SK-N-SH treated with all-trans-retinoic acid at 6 μM for 48 hours (cell line): Measurements from ENCODE around the gene CARS1.

Experiments used
- ATAC-seq: fragments of 200-7000 bp; cut with Tn5 transposase; 3 replicates; pipeline ENCODE4 v1.9.1; 2020; ENCODE audit warnings: mild to moderate bottlenecking, moderate library complexity
- ARNTL ChIP-seq: fragments of 450-650 bp; formaldehyde crosslinking; IDR thresholded peaks from 2 replicates; pipeline ENCODE4 v1.5.0; 2020; ENCODE audit warnings: low read depth, mild to moderate bottlenecking, moderate library complexity, borderline replicate concordance
- BACH2 ChIP-seq: fragments of 250-450 bp; sonication (Bioruptor Pico); IDR thresholded peaks from 2 replicates; pipeline ENCODE4 v1.9.0; 2021; ENCODE audit warnings: mild to moderate bottlenecking, borderline replicate concordance
- CSRNP3 ChIP-seq: fragments of 250-450 bp; sonication (Bioruptor Pico); IDR thresholded peaks from 2 replicates; pipeline ENCODE4 v1.5.1; 2021; ENCODE audit warnings: mild to moderate bottlenecking, moderate library complexity
- ESRRG ChIP-seq: fragments of 250-450 bp; sonication (Bioruptor Pico); IDR thresholded peaks from 2 replicates; pipeline ENCODE4 v1.6.1; 2021; ENCODE audit warnings: mild to moderate bottlenecking
- GLIS3 ChIP-seq: fragments of 250-450 bp; sonication (Bioruptor Pico); IDR thresholded peaks from 2 replicates; pipeline ENCODE4 v1.5.0; 2020; ENCODE audit warnings: mild to moderate bottlenecking, moderate library complexity
- OSR1 ChIP-seq: fragments of 250-450 bp; sonication (Bioruptor Pico); IDR thresholded peaks from 2 replicates; pipeline ENCODE4 v1.8.0; 2022; ENCODE audit warnings: moderate library complexity, mild to moderate bottlenecking, inconsistent platforms
- PATZ1 ChIP-seq: fragments of 250-450 bp; sonication (Bioruptor Pico); IDR thresholded peaks from 2 replicates; pipeline ENCODE4 v1.8.0; 2020; ENCODE audit warnings: mild to moderate bottlenecking, moderate library complexity, borderline replicate concordance
- PPARA ChIP-seq: fragments of 250-450 bp; sonication (Bioruptor Pico); IDR thresholded peaks from 2 replicates; pipeline ENCODE4 v1.5.0; 2020; ENCODE audit warnings: mild to moderate bottlenecking, borderline replicate concordance
- RARB ChIP-seq: fragments of 250-450 bp; sonication (Bioruptor Pico); IDR thresholded peaks from 2 replicates; pipeline ENCODE4 v1.8.0; 2021; ENCODE audit warnings: mild to moderate bottlenecking, moderate library complexity
- SNAI2 ChIP-seq: fragments of 250-450 bp; sonication (Bioruptor Pico); IDR thresholded peaks from 2 replicates; pipeline ENCODE4 v1.5.0; 2020; ENCODE audit warnings: mild to moderate bottlenecking, moderate library complexity
- TCF4 ChIP-seq: fragments of 250-450 bp; sonication (Bioruptor Pico); IDR thresholded peaks from 2 replicates; pipeline ENCODE4 v1.8.0; 2021; ENCODE audit warnings: mild to moderate bottlenecking, moderate library complexity, borderline replicate concordance
- TOX ChIP-seq: fragments of 250-450 bp; sonication (Bioruptor Pico); IDR thresholded peaks from 2 replicates; pipeline ENCODE4 v1.8.0; 2021; ENCODE audit warnings: mild to moderate bottlenecking, moderate library complexity, borderline replicate concordance
- ZC3H10 ChIP-seq: fragments of 250-450 bp; sonication (Bioruptor Pico); IDR thresholded peaks from 2 replicates; pipeline ENCODE4 v1.5.1; 2021; ENCODE audit warnings: mild to moderate bottlenecking, moderate library complexity
- ZFP30 ChIP-seq: fragments of 450-650 bp; formaldehyde crosslinking; IDR thresholded peaks from 2 replicates; pipeline ENCODE4 v1.5.0; 2022; ENCODE audit warnings: mild to moderate bottlenecking, moderate library complexity
- ZNF565 ChIP-seq: fragments of 450-650 bp; formaldehyde crosslinking; conservative IDR thresholded peaks from 2 replicates; pipeline ENCODE4 v1.5.0; 2020; ENCODE audit warnings: low read depth, mild to moderate bottlenecking, moderate library complexity
- ZNF70 ChIP-seq: fragments of 450-650 bp; formaldehyde crosslinking; IDR thresholded peaks from 2 replicates; pipeline ENCODE4 v1.5.0; 2020; ENCODE audit warnings: mild to moderate bottlenecking, moderate library complexity
- TF ChIP-seq, protein P1 (sequence below): fragments of 250-450 bp; sonication (Bioruptor Pico); IDR thresholded peaks from 2 replicates; pipeline ENCODE4 v1.5.1; 2020; ENCODE audit warnings: low read depth, mild to moderate bottlenecking, moderate library complexity
- TF ChIP-seq, protein P2 (sequence below): fragments of 250-450 bp; sonication (Bioruptor Pico); IDR thresholded peaks from 2 replicates; pipeline ENCODE4 v1.5.0; 2020; ENCODE audit warnings: mild to moderate bottlenecking, moderate library complexity

The CARS1 gene

GRCh38 chr11:3052109-3052479 lies 5.1 kb downstream of the CARS1 start:
- TF ChIP-seq ARNTL (CRISPR knock-in tag) (no peak), TCF4 (CRISPR knock-in tag) (no peak), ZNF70 (CRISPR knock-in tag) (no peak), ZFP30 (CRISPR knock-in tag) (no peak), OSR1 (CRISPR knock-in tag) (no peak), CSRNP3 (CRISPR knock-in tag) (no peak), ZNF565 (CRISPR knock-in tag) (no peak), TOX (CRISPR knock-in tag) (no peak), SNAI2 (CRISPR knock-in tag) (no peak), GLIS3 (CRISPR knock-in tag) (no peak), PPARA (CRISPR knock-in tag) (no peak), ESRRG (no peak), PATZ1 (no peak), RARB (CRISPR knock-in tag) (no peak), BACH2 (no peak)
- TF ChIP-seq, protein P1, sequence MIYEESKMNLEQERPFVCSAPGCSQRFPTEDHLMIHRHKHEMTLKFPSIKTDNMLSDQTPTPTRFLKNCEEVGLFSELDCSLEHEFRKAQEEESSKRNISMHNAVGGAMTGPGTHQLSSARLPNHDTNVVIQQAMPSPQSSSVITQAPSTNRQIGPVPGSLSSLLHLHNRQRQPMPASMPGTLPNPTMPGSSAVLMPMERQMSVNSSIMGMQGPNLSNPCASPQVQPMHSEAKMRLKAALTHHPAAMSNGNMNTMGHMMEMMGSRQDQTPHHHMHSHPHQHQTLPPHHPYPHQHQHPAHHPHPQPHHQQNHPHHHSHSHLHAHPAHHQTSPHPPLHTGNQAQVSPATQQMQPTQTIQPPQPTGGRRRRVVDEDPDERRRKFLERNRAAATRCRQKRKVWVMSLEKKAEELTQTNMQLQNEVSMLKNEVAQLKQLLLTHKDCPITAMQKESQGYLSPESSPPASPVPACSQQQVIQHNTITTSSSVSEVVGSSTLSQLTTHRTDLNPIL = no peak
- TF ChIP-seq, protein P2, sequence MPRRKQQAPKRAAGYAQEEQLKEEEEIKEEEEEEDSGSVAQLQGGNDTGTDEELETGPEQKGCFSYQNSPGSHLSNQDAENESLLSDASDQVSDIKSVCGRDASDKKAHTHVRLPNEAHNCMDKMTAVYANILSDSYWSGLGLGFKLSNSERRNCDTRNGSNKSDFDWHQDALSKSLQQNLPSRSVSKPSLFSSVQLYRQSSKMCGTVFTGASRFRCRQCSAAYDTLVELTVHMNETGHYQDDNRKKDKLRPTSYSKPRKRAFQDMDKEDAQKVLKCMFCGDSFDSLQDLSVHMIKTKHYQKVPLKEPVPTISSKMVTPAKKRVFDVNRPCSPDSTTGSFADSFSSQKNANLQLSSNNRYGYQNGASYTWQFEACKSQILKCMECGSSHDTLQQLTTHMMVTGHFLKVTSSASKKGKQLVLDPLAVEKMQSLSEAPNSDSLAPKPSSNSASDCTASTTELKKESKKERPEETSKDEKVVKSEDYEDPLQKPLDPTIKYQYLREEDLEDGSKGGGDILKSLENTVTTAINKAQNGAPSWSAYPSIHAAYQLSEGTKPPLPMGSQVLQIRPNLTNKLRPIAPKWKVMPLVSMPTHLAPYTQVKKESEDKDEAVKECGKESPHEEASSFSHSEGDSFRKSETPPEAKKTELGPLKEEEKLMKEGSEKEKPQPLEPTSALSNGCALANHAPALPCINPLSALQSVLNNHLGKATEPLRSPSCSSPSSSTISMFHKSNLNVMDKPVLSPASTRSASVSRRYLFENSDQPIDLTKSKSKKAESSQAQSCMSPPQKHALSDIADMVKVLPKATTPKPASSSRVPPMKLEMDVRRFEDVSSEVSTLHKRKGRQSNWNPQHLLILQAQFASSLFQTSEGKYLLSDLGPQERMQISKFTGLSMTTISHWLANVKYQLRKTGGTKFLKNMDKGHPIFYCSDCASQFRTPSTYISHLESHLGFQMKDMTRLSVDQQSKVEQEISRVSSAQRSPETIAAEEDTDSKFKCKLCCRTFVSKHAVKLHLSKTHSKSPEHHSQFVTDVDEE (CRISPR knock-in tag) = no peak
- ATAC-seq = no peak

DNA sequence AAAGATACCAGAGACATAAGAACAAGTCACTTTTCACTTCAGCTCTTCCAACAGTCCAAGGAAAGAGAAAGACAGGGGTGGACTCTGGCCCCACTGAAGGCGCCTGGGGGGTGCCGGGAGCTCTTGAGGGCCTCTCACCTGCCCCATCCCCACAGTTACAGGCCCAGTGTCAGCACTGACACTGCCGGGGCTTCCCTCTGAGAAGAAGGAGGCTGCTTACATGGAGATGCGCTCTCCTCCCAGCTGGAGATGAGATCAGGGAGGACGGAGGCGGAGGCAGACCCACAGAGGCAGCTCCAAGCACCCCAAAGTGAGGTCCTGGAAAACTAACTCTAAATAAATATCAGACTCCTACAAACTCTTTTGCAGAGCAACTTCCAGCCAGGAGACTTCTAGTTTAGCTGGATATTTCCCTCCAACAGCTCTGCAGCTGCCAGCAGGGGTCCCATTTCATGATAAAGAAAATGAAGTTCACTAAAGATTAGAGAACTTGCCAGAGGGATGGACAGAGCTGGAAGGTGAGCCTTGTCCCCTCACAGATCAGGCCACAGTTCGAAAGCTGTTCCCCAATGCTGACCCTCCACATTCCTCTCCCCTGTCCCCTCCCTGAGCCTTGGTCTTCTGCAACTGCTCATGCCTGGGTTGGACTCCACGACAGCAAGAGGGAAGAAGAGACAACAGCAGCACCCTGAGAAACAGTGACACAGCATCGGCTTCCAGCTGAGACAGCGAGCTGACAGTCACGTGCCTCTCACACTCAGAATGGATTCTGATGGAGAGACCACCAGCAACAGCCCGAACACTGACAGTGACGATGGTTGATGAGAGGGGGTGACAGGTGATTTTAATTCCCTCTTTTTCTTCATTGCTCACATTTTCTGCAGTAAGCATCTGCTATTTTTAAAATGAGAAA lies 5.8 kb downstream of the CARS1 start:
- no peak for ATAC-seq
- no peak for TF ChIP-seq ZC3H10
- TF ChIP-seq TCF4 (CRISPR knock-in tag) = no peak
- TF ChIP-seq, protein P2 (CRISPR knock-in tag) = no peak
- TF ChIP-seq, protein P1 = no peak
- TF ChIP-seq, all 23 proteins: peak for 0
